Superior temporal gyrus (tissue), 1 donor: ENCODE results near the gene GALNT2.

Experiments used
- DNase-seq: peaks from one replicate; pipeline ENCODE4 v3.0.0-alpha.2; 2016; ENCODE audit errors: extremely low spot score

Gene GALNT2

DNA sequence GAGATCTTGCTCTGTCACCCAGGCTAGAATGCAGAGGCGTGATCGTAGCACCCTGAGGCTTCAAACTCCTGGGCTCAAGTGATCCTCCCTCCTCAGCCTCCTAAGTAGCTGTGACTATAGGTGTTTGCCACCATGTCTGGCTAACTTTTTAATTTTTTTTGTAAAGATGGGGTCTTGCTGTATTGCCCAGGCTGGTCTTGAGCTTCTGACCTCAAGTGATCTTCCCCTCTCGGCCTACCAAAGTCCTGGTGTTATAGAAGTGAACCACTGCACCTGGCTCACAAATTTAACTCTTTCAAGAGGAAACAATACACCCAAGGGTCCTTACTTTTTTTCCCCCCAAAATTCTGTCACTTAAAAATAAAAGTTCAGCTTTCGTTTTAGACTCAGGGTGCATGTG, 62.3 kb downstream of the GALNT2 start:
- no peak for DNase-seq

DNA sequence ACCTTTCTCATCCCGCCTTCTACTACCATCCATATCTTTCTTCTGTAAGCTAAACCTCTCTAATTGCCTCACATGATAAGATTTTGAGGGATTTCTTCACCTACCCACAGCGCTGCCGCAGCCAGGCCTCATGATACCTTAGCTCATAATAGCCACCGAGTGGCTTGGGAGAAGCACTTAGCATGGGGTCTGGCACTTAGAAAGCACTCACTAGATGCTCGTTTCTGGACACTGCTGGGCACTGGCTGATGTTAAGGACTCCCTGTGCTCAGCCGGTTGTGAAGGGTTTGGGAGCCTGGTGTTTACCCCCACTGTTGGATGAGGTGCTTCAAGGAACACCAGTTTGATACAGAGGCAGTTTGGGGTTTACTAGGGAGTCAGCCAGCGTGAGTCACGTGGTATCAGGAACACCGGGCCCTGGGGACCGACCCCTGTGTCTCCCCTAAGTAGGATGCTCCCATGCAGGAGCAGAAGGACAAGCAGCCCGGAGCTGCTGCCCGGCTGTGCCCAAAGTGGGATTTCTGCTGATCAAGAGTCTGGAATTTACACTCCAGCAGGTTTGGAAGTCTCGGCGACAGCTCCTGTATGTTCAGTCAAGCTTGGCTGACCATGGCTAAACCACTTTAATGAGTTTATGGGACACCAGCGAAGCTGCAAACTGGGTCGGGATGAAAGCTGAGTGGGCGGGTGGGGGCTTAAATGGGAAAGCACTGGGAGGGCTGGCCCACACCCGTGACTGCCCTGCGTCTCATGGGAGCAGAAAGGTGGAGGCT, 63.3 kb downstream of the GALNT2 start:
- DNase-seq: no peak

DNA sequence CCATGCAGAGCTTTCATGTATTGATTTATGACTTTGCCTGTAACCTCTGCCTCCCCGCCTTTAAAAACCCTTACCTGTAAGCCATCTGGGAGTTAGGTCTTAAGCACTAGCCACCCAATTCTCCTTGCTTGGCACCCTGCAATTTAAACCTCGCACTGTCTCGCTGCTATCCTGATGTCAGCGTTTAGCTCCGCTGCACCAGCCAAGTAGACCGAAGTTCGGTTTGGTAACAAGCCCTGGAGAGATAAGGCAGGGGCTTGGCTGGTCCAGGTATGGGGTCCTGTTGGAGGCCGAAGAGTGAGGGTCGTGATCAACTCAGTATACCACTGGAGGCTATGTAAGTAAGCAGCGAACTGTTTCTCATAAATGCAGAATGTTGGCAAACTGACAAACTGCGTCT, 64.4 kb downstream of the GALNT2 start:
- DNase-seq: no peak

DNA sequence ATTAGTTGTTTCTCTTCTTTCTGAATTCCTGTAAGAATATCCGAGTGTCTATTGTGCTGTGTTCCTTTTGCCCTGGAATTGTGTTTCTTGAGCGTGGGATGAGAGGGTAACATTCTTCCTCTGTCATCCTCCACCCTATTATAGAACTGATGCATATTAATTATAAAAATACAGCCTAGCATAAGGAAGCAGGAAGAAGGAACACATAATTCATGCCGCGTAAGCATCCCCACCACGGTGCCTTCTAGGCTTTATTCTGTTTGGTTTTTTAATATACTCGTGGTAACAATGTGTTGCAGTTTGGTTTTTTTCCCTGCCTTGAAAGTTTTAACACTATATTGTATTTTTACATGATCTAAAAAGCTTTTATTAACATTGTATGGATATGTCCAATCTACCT, 65.7 kb downstream of the GALNT2 start:
- no peak for DNase-seq

DNA sequence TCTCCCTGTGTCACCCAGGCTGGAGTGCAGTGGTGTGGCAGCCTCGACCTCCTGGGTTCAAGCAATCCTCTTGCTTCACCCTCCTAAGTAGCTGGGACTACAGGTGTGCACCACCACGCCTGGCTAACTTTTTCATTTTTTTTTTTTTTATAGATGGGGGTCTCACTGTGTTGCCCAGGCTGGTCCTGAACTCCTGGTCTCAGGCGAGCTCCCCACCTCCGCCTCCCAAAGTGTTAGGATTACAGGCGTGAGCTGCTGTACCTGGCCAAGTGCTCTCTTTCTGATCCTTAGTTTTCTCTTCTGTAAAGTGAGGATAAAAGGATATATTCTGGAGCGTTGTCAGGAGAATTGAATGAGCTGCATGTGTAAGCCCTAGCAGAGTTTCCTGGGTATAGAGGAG, 68.7 kb downstream of the GALNT2 start:
- no peak for DNase-seq

DNA sequence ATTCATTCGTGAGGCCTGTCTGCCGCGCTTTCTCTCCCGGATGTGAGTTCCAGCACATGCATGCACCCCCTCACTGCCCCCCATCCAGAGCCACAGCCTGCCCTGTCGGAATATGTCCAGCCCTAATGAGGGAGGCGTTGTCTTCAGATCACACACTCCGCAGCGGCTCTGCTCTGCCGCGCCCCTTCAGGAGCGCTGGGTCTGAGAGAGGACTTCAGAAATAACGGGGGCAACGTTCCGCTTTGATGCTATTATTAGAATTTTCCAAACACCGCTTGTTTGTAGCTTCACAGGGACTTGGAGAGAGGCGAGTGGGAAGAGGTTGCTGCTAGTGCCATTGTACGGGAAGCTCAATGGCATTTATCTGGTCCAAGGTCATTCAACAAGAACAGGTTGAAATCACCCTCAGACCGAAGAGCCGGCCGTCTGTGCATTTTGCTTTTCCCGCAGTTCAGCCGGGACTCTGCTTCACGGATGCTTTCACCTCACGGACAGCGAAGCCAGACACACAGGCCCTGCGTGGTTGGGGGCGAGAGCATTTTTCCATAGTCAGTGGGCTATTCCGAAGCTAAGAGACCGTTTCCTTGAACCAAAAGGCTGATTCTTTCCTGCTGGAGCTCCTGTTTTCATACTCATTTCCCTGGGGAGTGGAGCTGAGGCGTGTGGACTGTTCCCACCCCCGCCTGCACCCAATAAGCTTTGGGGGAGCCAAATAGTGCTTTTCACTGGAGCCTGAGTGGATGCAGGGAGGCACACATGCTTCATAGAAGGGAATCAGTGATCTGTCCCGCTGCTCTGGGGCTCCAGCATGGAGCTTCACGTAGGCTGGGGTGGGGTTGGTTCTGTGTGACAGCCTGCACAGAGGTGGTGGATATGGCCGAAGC, 69.7 kb downstream of the GALNT2 start:
- peak; percentile 40 for DNase-seq

DNA sequence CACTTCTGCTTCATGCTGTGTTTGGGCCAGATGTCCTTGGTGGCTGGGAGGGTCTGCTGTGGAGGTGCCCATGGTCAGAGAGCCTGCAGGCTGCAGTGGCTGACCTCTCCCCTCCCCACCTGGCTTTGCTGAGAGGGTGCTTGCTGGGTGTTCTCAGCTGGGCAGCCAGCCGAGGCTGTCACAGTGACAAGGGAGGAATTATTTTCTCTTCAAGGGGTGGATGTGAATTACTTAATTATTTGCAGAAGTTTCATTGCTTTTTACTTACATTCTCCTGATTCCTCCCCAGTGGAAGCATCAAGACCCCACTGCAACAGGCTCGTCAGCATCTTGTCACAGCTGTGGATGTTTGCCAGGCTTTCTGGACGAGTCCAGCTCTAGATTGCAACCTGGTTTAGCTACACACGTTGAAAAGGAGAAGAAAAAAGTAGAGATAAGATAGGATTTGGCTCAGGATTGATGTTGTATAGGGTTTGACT, 70.3 kb downstream of the GALNT2 start:
- no peak for DNase-seq

DNA sequence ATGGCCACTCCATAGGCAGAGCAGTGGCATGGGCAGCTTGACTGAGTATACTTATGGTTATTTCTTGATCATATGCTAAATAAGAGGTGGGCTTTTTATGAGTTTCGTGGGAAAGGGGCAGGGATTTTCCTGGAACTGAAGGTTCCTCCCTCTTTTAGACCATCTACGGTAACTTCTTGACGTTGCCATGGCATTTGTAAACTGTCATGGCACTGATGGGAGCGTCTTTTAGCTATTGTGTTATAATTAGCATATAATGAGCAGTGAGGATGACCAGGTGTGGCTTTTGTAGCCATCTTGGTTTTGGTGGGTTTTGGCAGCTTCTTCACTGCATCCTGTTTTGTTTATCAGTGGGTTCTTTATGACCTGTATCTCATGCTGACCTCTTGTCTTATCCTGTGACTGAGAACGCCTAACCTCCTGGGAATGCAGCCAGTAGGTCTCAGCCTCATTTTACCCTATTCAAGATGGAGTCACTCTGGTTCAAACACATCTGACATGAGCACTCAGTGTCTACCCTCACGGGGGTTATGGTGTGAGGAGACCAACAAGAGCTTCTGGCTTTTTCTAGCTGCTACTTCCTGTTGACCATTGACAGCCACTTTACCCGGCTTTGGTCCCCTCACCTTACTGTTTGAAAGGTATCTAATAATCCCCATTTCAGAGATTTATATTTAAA, 71.7 kb downstream of the GALNT2 start:
- no peak for DNase-seq

DNA sequence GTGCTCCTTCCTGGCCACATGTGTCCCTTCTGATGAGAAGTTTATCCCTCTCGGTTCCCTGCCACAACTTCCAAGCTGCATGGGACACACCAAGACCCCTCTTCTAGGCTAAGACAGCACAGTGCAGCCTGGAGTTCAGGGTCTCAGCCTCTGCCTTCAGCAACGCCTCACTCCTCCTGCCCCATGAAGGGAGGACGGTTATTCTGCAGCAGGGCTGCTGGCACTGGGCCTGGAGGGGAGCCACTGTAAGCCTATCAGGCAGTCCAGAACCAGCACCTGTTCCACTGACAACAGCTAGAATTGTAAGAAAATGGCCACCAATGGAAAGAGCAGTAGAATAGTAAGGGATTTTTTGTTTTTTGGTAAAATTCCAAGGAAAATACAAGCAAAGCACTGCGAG, 72.3 kb downstream of the GALNT2 start:
- no peak for DNase-seq

DNA sequence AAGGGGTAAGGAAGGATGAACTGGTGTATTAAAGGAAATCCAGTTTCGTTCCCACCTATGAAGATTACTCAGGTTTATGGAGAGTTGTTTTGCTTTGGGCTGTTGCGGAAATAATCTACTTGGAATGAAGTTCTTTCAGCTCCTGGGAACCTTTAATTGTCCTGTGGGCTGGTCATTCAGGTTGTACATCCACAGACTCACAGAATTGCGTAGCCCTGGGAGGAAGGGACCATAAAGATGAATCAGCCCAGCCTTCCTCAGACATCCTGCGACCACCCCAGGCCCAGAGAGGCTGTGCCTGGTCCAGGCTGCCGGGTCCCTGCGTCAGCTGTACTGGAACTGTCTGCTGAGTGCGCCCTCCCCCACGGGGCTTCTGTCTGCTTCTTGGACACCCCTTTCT, 72.7 kb downstream of the GALNT2 start:
- no peak for DNase-seq

DNA sequence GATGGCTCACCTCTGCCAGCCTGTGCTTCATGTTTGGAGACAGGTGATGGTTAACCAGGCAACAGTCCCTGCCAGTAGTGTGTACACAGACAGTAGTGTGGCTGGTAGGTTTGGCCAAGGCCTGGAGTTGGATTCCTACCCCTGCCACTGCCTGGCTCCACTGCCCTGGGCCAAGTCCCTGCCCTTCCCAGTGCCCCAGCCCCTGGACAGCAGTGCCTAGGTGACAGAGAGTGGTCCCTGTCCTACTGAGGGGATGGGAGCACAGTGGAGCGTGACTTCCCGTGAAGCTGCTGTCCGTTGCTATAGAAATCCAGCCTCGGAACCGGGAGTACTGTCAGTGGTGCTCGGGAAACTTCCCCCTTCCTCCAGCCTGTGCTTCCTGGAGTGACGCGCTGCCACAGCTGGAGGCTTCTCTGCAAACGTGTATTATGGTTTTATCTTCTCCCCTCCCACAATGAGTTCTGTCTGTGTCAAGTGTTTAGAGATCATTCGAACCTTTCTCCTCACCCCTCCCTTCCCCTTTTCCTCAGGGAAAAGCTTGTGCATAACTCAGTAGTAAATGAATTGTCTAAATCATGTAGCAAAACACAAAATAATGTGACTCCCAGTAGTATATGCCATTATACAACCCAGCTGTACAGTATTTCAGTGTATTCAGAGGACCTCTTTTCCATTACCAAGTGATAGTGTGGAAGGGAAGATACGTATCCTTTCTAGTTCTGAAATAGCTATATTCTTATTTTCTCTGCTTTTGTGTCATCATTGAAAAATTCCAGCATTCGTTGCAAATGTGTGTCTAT, 73.4 kb downstream of the GALNT2 start:
- DNase-seq: no peak

DNA sequence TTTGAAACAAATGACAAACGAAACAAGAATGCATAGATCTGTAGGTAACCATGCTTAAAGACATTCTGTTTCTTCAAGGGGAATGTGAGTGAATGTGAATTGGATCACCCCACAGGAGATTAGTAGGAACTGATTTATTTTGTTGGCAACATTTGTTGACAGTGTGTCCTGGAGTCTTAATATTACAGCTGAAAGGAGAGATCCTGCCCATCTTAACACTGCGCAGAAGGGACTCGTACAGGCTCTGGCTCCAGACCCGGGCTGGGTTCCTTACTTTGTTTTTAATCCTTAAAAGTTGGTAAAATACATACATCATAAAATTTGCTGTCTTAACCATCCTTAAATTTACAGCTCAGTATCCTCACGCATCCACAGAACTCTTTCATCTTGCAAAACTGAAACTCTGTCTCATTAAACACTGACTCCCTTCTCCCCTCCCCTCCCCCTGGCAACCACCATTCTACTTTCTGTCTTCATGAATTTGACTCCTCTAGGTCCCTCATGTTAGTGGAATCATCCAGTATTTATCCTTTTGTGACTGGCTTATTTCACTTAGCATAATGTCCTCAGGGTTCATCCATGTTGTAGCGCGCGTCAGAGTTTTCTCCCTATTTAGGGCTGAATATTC, 74.1 kb downstream of the GALNT2 start:
- no peak for DNase-seq

DNA sequence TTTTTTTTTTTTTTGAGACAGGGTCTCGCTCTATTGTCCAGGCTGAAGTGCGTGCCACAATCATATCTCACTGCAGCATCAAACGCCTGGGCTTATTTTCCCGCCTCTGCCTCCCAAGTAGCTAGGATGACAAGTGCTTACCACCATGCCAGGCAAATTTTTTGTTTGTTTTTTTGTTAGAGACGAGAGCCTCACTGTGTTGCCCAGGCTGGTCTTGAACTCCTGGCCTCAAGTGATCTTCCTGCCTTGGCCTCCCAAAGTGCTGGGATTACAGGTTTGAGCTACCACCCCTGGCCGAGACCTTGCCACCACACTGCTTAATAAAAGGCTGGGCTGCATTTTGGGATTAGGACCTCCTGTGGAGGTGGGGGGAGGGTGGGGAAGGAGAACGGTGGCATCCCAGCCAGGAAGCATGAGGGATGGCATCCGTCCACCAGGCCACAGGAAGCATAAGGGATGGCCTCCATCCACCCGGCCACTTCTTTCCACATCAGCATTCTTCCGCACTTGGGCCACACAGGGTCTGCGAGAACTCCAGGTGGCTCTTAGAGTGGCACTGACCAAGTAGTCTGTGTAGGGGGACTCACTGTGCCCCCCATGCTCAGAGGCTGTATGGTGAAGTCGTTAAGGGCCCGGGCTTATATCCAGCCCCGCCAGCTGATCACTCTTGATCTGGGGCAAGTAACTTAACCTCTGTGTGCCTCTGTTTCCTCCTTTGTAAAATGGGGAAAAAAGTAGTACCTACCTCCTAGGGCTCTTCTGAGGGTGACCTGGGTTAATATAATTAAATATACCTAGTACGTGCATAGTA, 75.0 kb downstream of the GALNT2 start:
- no peak for DNase-seq

DNA sequence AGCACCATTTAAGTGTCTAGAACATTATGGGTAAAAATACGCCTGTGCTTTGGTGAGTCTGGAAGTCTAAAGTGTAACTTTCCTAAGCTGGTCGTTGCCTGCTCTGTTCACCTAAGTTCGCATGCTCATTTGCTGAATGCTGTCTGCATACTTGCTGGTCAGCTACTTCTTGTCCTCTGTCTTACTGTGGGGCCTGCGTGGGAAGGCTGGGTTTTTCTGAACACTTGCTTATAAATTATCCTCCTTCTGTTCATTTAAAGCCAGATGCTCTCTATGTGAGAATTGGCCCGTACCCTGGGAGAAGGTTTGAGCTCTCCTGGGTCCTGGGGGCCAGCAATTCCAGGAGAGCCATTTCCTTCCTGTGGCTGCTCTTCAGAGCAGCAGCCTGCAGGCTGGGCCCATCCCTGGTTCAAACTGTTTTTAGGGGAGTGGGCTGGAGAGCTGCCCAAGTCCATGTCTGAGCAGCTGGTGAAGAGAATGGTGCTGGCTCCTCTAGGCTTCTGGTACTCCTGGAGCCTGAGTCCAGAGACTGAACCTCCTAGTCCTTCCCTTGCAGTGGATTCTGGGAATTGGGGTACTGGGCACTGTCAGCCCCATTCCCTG, 75.7 kb downstream of the GALNT2 start:
- no peak for DNase-seq

DNA sequence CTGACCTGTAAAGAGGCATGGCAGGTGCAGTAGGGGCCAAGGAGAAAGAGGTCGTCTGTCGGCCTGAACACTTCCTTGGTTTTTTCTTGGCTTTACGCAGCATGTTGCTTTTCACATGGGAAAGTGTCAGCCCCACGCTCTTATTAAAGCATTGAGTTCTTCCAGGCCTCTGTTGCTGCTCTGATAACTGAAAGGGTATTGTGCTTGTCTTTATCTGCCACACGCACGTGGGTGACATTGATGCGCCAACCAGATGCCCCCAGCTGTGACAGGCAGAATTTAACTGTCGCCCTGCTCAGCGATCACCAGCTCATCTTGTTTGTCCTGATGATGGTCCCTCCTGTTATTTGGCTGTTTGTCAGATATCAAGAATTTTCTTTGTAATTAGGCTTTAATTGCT, 76.5 kb downstream of the GALNT2 start:
- peak; percentile 40 for DNase-seq

DNA sequence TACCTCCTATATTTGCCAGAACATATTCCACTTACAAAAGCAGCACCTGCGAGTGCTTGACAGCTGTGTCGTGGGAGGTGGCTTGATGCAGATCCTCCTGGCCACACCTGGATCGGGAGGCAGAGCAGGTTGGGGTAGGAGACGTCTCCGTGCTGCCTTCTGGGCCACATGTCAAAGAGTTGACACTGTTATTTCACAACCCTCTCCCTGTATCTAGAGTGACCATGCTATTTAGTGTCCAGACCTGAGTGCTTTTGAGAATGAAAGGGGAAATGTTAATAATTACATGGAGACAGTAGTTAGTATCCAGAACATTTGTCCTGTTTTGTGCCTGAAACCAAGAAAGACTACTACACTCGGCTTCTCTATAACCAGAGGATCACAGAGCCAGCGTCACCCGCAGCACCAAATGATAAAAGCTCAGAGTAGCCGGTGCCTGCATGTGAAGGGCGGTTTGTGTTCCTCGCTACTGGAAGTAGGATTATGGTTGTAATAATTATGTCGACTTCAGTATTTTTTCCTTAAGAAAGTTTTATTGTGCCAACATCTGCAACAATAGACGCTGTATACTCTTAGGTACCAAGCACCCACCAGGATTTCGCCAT, 77.1 kb downstream of the GALNT2 start:
- DNase-seq: no peak

DNA sequence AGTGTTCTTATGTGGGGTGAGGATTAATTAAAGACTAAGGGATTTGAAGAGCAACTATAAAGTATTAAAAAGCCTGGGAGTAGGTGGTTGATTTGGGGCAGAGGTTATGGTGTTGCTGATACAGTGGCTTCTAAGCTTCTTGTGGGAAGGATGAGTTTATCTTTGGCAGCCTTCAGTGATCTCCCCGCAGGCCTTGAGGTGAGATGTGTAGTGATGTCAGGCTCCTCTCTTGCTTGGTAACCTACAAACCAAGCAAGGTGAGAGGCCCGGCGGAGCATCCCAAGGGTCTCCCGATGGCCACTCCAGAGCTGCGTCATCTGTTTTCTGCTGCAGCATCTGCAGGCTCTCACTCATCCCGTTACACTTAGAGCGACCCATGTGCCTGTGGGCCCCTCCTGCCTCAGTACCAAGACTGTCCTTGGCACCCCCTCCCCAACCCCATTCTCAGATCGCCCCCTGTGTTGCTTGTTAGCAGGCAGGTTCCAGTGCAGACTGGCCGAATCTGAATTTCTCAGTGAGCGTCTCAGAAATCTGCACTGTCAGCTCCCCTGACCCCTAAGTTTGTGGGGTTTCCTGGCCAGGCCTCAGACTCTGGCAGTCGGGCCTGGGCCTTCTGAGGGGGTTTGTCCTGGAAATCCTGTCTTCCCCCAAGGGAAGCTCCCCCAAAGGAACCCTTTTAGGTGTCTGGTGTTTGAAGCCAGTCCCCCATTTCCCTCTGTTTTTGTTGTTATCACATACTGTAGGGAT, 77.9 kb downstream of the GALNT2 start:
- no peak for DNase-seq

DNA sequence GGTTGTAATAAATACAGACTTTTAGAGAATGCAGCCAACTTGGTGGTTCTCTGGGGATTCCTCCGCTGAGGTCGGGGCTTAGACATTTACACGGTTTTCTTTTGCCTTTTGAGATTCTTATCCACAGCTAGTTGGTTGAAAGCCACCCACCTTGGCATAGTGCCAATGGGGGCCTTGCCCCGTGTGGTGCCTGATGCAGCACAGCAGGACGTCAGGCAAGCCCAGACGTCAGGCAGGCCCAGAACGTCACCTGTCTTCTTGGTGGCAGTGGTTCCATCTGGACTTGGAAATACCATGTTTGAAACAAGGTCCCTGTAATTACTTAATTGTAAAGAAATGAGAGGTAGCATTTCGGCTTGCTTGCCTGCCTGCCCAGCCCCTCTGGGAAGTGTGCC, 78.5 kb downstream of the GALNT2 start:
- DNase-seq: no peak
